Stimulated activated CD8-positive, alpha-beta memory T cell treated with anti-CD3 and anti-CD28 coated beads, Interleukin-4, amount 100 ng/mL, for 48 hours (primary cell): ENCODE measurements around the gene SLA2.
"Not testable (repeated sequence)": the region's sequence is repeated elsewhere in the genome, so short reads cannot be mapped to it uniquely, and the experiment has no call there.

Experiments
- DNase-seq: peaks from one replicate; pipeline ENCODE4 v3.0.0-alpha.2; 2020

SLA2 gene, protein sequence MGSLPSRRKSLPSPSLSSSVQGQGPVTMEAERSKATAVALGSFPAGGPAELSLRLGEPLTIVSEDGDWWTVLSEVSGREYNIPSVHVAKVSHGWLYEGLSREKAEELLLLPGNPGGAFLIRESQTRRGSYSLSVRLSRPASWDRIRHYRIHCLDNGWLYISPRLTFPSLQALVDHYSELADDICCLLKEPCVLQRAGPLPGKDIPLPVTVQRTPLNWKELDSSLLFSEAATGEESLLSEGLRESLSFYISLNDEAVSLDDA

GRCh38 chr20:36645998-36646397, at the start of gene SLA2:
Gene SLA2, minus strand, starts transcription at chr20:36646196. Its CDS starts 4,861 bp downstream, at chr20:36641335.
- DNase-seq: peak; percentile 76

GRCh38 chr20:36695467-36695866, 49.5 kb upstream of the SLA2 start:
- DNase-seq: not testable (repeated sequence)

GRCh38 chr20:36688630-36689029, 42.6 kb upstream of the SLA2 start:
- DNase-seq: no peak

GRCh38 chr20:36687850-36688249, 41.9 kb upstream of the SLA2 start:
- no peak for DNase-seq

GRCh38 chr20:36686944-36687343, 40.9 kb upstream of the SLA2 start:
- no peak for DNase-seq

DNA sequence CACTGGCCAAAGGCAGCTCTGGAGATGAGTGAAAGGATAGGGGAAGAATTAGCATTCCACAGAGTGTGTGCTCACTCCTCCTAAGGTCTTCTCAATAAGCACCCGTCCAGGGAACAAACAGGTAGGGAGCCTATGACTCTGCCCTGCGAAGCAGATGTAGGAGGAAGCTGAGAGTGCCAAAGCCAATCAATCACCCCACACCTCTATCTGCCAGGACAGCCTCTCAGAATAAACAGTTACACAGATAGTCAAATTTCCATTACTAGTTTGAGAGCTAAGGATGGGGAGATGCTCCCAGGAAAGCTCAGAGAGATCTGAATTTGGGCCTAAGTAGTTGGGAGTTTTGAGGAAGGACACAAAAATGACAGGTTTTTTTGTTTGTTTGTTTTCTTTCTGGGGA, 40.5 kb upstream of the SLA2 start:
- no peak for DNase-seq

GRCh38 chr20:36684747-36685146, 38.8 kb upstream of the SLA2 start:
- no peak for DNase-seq

GRCh38 chr20:36682311-36682710, 36.3 kb upstream of the SLA2 start:
- DNase-seq: no peak

- no peak for DNase-seq
These were observed 31.4 kb upstream of the SLA2 start for GRCh38 chr20:36677422-36677771.

GRCh38 chr20:36676701-36677421, 30.9 kb upstream of the SLA2 start:
- no peak for DNase-seq

DNA sequence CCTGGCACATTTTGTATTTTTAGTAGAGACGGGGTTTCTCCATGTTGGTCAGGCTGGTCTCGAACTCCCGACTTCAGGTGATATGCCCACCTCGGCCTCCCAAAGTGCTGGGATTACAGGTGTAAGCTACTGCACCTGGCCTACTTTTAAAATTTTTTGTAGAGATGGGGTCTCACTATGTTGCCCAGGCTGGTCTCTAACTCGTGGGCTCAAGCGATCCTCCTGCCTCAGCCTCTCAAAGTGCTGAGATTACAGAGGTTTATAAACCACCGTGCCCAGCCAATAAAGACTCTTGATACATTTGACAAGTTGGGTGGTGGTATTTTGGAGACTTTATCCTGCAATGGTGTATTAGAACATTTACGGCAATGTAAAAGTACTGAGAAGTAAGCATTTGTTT, 29.5 kb upstream of the SLA2 start:
- not testable (repeated sequence) for DNase-seq

- no peak for DNase-seq
These were observed 27.0 kb upstream of the SLA2 start for GRCh38 chr20:36672991-36673390.

GRCh38 chr20:36670665-36671357, 24.8 kb upstream of the SLA2 start:
- DNase-seq: no peak

DNA sequence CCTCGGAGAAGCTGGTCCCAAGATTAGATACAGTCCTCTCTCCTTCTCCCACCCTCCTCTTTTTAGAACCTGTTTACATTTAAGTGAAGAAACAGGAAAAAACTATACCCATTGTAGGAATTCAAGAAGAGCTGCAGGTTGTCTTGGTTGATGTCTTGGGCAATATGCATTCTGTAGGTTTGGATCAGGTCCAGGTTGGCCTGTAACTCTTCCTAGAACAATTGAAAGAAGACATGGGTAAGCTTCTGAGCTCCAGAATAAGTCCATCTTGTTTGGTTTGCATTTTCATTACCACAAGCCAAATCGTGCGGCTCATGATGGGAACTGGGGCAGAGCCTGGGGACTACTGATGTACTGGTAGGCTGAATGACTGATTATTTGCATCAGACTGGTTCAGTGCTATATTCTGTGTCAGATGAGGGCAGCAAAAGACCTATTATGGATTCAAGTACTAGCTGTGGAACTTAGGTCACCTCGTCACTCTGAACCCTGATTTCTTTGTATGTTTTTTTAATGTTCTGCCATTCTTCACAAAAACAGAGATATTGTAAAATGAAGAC, 20.3 kb upstream of the SLA2 start:
- no peak for DNase-seq

DNA sequence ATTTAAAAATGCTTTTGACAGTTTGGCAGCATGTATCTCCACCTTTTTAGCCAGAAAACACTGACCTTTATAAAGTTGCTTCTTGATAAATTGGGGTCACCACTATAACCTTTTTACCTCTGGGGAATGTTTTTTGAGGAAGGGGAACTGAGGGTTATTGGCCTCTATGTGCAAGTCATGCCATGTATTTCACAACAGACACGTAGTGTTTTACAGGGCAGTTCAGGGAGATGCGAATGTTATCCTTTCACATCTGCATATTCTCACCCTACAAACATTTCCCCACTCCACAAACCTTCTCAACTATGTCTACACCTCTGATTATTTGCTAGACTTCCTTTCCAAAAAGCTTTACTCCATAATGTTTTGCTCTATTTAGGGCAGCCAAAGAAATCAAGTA, 17.0 kb upstream of the SLA2 start:
- DNase-seq: no peak

GRCh38 chr20:36658300-36658699, 12.3 kb upstream of the SLA2 start:
- DNase-seq: no peak

- DNase-seq: no peak
These were observed 10.7 kb upstream of the SLA2 start for GRCh38 chr20:36656733-36657132.

DNA sequence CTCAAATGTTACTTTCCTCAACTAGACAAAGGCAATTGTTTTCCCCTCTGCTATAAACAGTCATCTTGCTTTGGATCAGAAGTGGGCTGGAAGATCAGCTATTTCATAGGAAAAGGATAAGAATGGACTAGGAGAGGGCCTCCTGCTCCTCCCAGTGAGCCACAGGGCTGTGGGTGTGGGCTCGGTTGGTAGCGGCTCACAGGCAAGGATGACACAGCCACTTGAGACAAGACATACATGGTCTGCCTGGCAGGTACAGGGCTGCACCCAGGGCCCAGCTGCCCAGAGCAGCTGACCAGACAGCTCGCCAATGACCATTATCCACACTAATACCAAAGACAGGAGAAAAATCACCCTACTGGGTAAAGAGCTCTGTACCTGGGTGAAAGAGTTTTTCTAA, 9.0 kb upstream of the SLA2 start:
- DNase-seq: no peak

GRCh38 chr20:36654506-36654905, 8.5 kb upstream of the SLA2 start:
- no peak for DNase-seq

DNA sequence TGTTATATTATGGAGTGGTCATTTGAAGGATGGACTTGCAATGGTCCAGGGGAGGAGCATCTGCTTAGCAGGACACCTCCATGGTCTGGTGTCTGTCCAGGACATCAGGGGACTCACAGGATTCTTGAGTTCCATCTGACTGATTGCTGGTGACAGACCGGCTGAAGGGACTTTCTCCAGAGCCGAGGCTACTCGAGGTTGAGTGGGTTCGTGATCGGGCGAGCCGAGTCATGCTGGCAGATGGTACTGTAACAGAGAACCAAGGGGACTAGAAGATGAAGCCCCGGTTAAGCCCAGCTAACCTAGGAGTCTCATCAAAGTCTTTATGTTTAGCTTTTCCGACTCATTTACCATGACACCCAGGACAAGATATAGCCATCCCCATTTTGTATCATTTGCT, 7.5 kb upstream of the SLA2 start:
- DNase-seq: no peak

DNA sequence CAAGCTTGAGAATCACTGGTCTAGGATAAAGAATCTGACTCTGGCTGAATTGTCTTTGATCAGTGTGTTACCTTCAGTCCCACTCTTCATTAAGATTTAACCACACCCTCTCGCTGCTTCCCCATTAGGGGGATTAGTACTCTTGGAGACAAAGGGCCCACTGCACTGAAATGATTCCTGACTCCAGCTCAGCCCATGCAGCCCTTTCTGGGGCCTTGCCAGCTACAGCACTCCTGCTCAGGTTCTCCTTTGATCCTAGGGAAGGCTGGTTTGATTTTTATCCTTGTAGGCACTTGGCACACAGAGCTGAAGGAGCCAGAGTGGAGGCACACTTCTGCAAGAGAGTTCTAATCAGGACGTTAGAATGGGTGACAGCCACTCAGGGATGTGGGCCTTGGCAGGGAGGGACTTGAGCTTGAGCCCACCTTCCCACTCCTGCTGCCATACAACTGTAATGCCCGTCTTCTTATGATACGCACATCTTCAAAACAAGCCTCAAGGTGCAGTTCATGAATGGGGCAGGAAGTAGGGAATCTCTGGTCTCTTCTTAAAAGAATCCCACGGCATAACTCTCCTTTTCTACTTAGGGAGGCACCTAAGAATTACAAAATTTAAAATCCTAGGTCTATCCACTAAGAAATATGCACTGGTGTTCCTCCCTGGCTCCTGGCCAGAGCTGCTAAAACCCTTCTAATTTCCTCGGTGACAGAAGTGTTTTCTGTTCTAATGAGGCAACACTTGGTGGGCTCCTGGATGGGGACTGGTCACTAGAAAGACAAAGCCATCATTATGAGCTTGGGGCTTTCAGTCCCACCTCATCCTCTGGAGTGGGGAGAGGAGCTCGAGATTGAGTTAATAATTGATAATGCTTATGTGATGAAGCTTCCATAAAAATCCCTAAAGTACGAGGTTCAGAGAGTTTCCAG, 1.5 kb upstream of the SLA2 start:
- no peak for DNase-seq

DNA sequence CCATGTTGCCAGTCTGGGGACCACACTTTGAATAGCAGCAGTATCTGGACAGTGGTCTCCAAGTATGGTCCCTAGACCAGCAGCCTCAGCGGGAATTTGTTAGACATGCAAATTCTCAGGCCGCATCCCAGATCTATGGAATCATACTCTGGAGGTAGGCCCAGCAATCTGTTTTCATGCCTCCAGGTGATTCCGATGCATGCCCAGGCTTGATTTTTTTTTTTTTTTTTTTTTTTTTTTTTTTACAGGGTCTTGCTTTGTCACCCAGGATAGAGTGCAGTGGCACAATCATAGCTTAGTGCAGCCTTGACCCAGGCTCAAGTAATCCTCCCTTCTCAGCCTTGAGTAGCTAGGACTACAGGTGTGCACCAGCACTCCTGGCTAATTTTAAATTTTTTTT, 682 bp upstream of the SLA2 start:
- no peak for DNase-seq

GRCh38 chr20:36645353-36645752, 643 bp downstream of the SLA2 start:
- no peak for DNase-seq
